ENCODE data around the gene HOMER2. TPM values are rescaled to one million over a fixed set of nuclear protein-coding genes. Genes with fewer than 3 reads are reported as not detected.
"Not testable (repeated sequence)": the region's sequence is repeated elsewhere in the genome, so short reads cannot be mapped to it uniquely, and the experiment has no call there.

HOMER2 gene
- total and polyA plus RNA-seq, 2 experiments from 2014 or later: 5.9 to 14.5 TPM

GRCh38 chr15:82823049-82823448 is 129.5 kb downstream of the HOMER2 start:
- WGBS (ENCODE audit: low lambda C conversion rate, missing lambda C conversion rate): 98% methylated on average over 5 of the region's 5 CpGs
- Histone ChIP-seq H2AFZ (no peak overlapping the region), H3K4me2 (no peak overlapping the region), H3K9me3 (ENCODE audit: low read depth) (peaks cover 3% of the 10 kb centered on the region), H3K4me1 (ENCODE audit: insufficient read depth) (no peaks in the 10 kb centered on the region), H3K79me2 (no peaks in the 10 kb centered on the region), H3K9me2 (replicated peaks; ENCODE audit: insufficient read depth) (no peaks in the 10 kb centered on the region), H3K27me3 (no peaks in the 10 kb centered on the region), H4K20me1 (ENCODE audit: insufficient read depth, poor library complexity, severe bottlenecking) (no peaks in the 10 kb centered on the region), H3K4me3 (no peak overlapping the region), H3K36me3 (replicated peaks; ENCODE audit: insufficient read depth, low read depth) (peaks cover 4% of the 10 kb centered on the region), H3K27ac (no peak overlapping the region)
- TF ChIP-seq, protein P1, sequence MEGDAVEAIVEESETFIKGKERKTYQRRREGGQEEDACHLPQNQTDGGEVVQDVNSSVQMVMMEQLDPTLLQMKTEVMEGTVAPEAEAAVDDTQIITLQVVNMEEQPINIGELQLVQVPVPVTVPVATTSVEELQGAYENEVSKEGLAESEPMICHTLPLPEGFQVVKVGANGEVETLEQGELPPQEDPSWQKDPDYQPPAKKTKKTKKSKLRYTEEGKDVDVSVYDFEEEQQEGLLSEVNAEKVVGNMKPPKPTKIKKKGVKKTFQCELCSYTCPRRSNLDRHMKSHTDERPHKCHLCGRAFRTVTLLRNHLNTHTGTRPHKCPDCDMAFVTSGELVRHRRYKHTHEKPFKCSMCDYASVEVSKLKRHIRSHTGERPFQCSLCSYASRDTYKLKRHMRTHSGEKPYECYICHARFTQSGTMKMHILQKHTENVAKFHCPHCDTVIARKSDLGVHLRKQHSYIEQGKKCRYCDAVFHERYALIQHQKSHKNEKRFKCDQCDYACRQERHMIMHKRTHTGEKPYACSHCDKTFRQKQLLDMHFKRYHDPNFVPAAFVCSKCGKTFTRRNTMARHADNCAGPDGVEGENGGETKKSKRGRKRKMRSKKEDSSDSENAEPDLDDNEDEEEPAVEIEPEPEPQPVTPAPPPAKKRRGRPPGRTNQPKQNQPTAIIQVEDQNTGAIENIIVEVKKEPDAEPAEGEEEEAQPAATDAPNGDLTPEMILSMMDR (IDR thresholded peaks at IDR 0.05; ENCODE audit: poor library complexity): no peak
- no peak for TF ChIP-seq EZH2phosphoT487 (IDR thresholded peaks at IDR 0.05; ENCODE audit: low read depth, severe bottlenecking, unreplicated experiment)
- TF ChIP-seq EZH2 (IDR thresholded peaks at IDR 0.05; ENCODE audit: borderline replicate concordance): no peak
- DNase-seq (ENCODE audit: low spot score): no peak

GRCh38 chr15:82821851-82822250 is 130.7 kb downstream of the HOMER2 start:
- not testable (repeated sequence) for H3K4me1 ChIP-seq (ENCODE audit: insufficient read depth); H3K4me3 ChIP-seq; DNase-seq (ENCODE audit: low spot score); H3K79me2 ChIP-seq; H3K27ac ChIP-seq; H3K9me2 ChIP-seq (replicated peaks; ENCODE audit: insufficient read depth); H3K27me3 ChIP-seq; H3K4me2 ChIP-seq; H4K20me1 ChIP-seq (ENCODE audit: insufficient read depth, poor library complexity, severe bottlenecking); H3K36me3 ChIP-seq (replicated peaks; ENCODE audit: insufficient read depth, low read depth); H3K9me3 ChIP-seq (ENCODE audit: low read depth); H2AFZ ChIP-seq

GRCh38 chr15:82821396-82821795 is 131.1 kb downstream of the HOMER2 start:
- H2AFZ ChIP-seq; H3K4me1 ChIP-seq (ENCODE audit: insufficient read depth); H3K4me2 ChIP-seq; H3K4me3 ChIP-seq; H3K36me3 ChIP-seq (replicated peaks; ENCODE audit: insufficient read depth, low read depth); H3K79me2 ChIP-seq; H4K20me1 ChIP-seq (ENCODE audit: insufficient read depth, poor library complexity, severe bottlenecking); H3K9me3 ChIP-seq (ENCODE audit: low read depth); DNase-seq (ENCODE audit: low spot score); H3K27me3 ChIP-seq; H3K27ac ChIP-seq; H3K9me2 ChIP-seq (replicated peaks; ENCODE audit: insufficient read depth): not testable (repeated sequence)
- WGBS (ENCODE audit: low lambda C conversion rate, missing lambda C conversion rate): 92% methylated on average over 3 of the region's 3 CpGs

GRCh38 chr15:82820128-82820527 is 132.4 kb downstream of the HOMER2 start:
- no peak for TF ChIP-seq EZH2 (IDR thresholded peaks at IDR 0.05; ENCODE audit: borderline replicate concordance)
- TF ChIP-seq EZH2phosphoT487 (IDR thresholded peaks at IDR 0.05; ENCODE audit: low read depth, severe bottlenecking, unreplicated experiment): no peak
- TF ChIP-seq, protein P1 (IDR thresholded peaks at IDR 0.05; ENCODE audit: poor library complexity): no peak
- H3K79me2 ChIP-seq: peaks cover 14% of the 10 kb centered on the region
- H2AFZ ChIP-seq: no peak overlapping the region
- H3K27me3 ChIP-seq: no peaks in the 10 kb centered on the region
- no peaks in the 10 kb centered on the region for H3K9me2 ChIP-seq (replicated peaks; ENCODE audit: insufficient read depth)
- H4K20me1 ChIP-seq (ENCODE audit: insufficient read depth, poor library complexity, severe bottlenecking): peaks cover 8% of the 10 kb centered on the region
- peaks cover 3% of the 10 kb centered on the region for H3K9me3 ChIP-seq (ENCODE audit: low read depth)
- H3K4me1 ChIP-seq (ENCODE audit: insufficient read depth): no peaks in the 10 kb centered on the region
- H3K4me3 ChIP-seq: no peak overlapping the region
- H3K27ac ChIP-seq: no peak overlapping the region
- peaks cover 4% of the 10 kb centered on the region for H3K36me3 ChIP-seq (replicated peaks; ENCODE audit: insufficient read depth, low read depth)
- DNase-seq (ENCODE audit: low spot score): no peak
- no peak overlapping the region for H3K4me2 ChIP-seq

GRCh38 chr15:82812994-82813393 is 139.5 kb downstream of the HOMER2 start:
- H3K27me3 ChIP-seq: no peaks in the 10 kb centered on the region
- DNase-seq (ENCODE audit: low spot score): no peak
- 85% methylated on average over 4 of the region's 4 CpGs for WGBS (ENCODE audit: low lambda C conversion rate, missing lambda C conversion rate)
- peaks cover 8% of the 10 kb centered on the region for H3K4me1 ChIP-seq (ENCODE audit: insufficient read depth)
- no peaks in the 10 kb centered on the region for H3K9me2 ChIP-seq (replicated peaks; ENCODE audit: insufficient read depth)
- no peak overlapping the region for H2AFZ ChIP-seq
- H4K20me1 ChIP-seq (ENCODE audit: insufficient read depth, poor library complexity, severe bottlenecking): peaks cover 31% of the 10 kb centered on the region
- H3K27ac ChIP-seq: no peak overlapping the region
- no peak overlapping the region for H3K4me3 ChIP-seq
- TF ChIP-seq EZH2phosphoT487 (IDR thresholded peaks at IDR 0.05; ENCODE audit: low read depth, severe bottlenecking, unreplicated experiment): no peak
- TF ChIP-seq EZH2 (IDR thresholded peaks at IDR 0.05; ENCODE audit: borderline replicate concordance): no peak
- TF ChIP-seq, protein P1 (IDR thresholded peaks at IDR 0.05; ENCODE audit: poor library complexity): no peak
- H3K36me3 ChIP-seq (replicated peaks; ENCODE audit: insufficient read depth, low read depth): no peaks in the 10 kb centered on the region
- peaks cover 55% of the 10 kb centered on the region for H3K79me2 ChIP-seq
- H3K4me2 ChIP-seq: no peak overlapping the region
- no peaks in the 10 kb centered on the region for H3K9me3 ChIP-seq (ENCODE audit: low read depth)

All from hepatocyte (in vitro differentiated cells).